PC-9 (cell line): Measurements from ENCODE around the gene ADAM8.

Experiments
- EZH2 ChIP-seq: fragments of 200-600 bp; sonication (generic); IDR thresholded peaks from 2 replicates; pipeline ENCODE4 v1.8.0; 2017; ENCODE audit warnings: antibody characterized with exemption, low read depth
- TF ChIP-seq, protein P1 (sequence below): fragments of 200-600 bp; sonication (generic); conservative IDR thresholded peaks from 2 replicates; pipeline ENCODE4 v1.6.1; 2017; ENCODE audit warnings: mixed run types, antibody characterized with exemption, mild to moderate bottlenecking, moderate library complexity

DNA sequence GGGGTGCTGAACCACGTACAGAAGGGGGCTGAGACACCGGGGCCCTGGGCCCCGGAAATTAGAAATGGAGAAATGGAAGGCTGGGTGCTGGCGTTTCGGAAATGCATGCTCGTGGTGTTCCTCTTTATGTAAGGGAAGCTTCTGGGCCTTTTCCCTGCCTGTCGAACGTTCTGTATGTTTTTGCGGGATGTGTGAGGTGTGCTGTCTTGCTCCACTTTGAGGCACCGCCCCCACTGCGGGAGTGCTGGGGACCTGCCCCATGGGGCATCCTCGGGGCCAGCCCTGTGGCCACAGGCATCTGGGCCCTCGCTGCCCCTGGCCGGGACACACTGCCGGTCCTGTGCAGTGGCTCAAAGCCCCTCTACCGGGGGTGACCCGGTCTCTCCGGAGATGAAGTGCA lies 40.7 kb downstream of the ADAM8 start:
- TF ChIP-seq, protein P1, sequence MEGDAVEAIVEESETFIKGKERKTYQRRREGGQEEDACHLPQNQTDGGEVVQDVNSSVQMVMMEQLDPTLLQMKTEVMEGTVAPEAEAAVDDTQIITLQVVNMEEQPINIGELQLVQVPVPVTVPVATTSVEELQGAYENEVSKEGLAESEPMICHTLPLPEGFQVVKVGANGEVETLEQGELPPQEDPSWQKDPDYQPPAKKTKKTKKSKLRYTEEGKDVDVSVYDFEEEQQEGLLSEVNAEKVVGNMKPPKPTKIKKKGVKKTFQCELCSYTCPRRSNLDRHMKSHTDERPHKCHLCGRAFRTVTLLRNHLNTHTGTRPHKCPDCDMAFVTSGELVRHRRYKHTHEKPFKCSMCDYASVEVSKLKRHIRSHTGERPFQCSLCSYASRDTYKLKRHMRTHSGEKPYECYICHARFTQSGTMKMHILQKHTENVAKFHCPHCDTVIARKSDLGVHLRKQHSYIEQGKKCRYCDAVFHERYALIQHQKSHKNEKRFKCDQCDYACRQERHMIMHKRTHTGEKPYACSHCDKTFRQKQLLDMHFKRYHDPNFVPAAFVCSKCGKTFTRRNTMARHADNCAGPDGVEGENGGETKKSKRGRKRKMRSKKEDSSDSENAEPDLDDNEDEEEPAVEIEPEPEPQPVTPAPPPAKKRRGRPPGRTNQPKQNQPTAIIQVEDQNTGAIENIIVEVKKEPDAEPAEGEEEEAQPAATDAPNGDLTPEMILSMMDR, result no peak
- no peak for TF ChIP-seq EZH2
